HL-60 (cell line): ENCODE measurements around the gene CARD9.

Experiments used
- DNase-seq, 2 experiments: peaks; one replicate each; pipeline ENCODE4 v3.0.0-alpha.2; 2010 to 2020; ENCODE audit warnings: low read depth in 1 of 2, low spot score in 1 of 2
- H3K27ac ChIP-seq: fragments of 250-450 bp; sonication (Bioruptor Pico); replicated peaks from 2 replicates; pipeline ENCODE4 v1.5.1; 2020; ENCODE audit warnings: mild to moderate bottlenecking, moderate library complexity
- H3K27me3 ChIP-seq: fragments of 250-450 bp; sonication (Bioruptor Pico); 2 replicates; pipeline ENCODE4 v1.5.1; 2021; ENCODE audit warnings: mild to moderate bottlenecking, moderate library complexity; ENCODE audit not compliant: insufficient read depth, poor library complexity, severe bottlenecking
- H3K4me3 ChIP-seq: replicated peaks from 2 replicates; pipeline ENCODE4 v1.5.1; 2011; ENCODE audit warnings: mild to moderate bottlenecking, control low read depth, low read length; ENCODE audit not compliant: insufficient read depth
- CTCF ChIP-seq: IDR thresholded peaks from one replicate; pipeline ENCODE4 v1.5.1; 2011; ENCODE audit warnings: low read length, control low read depth, inconsistent platforms; ENCODE audit not compliant: insufficient read depth
- GABPA ChIP-seq: IDR thresholded peaks from 2 replicates; pipeline ENCODE4 v1.6.1; 2012; ENCODE audit warnings: low read depth
- POLR2AphosphoS5 ChIP-seq: IDR thresholded peaks from 2 replicates; pipeline ENCODE4 v1.6.1; 2012; ENCODE audit warnings: low read depth
- REST ChIP-seq: IDR thresholded peaks from 2 replicates; pipeline ENCODE4 v1.6.1; 2012; ENCODE audit warnings: low read depth; ENCODE audit not compliant: insufficient replicate concordance
- SPI1 ChIP-seq: IDR thresholded peaks from 2 replicates; pipeline ENCODE4 v1.6.1; 2012; ENCODE audit warnings: low read depth, mild to moderate bottlenecking, borderline replicate concordance

The CARD9 gene

GRCh38 chr9:136363106-136363948 is 10.1 kb downstream of the CARD9 start, which contains the start of gene DNLZ:
Gene DNLZ, minus strand, starts transcription at chr9:136363744. Its CDS starts 30 bp downstream, at chr9:136363714.
- DNase-seq, result peak; percentile 88 to 95
- H3K27me3 ChIP-seq, result no peaks in the 10 kb centered on the region
- H3K27ac ChIP-seq, result peak within 1 kb of the TSS; percentile 90
- peak within 1 kb of the TSS; percentile 62 for H3K4me3 ChIP-seq
- TF ChIP-seq REST, result peak; percentile 34
- peak; percentile 87 for TF ChIP-seq POLR2AphosphoS5
- peak; percentile 30; the same call in 1 of the 2 replicates for TF ChIP-seq SPI1
- peak; percentile 80 for TF ChIP-seq GABPA
- TF ChIP-seq CTCF, result peak; percentile 58

- TF ChIP-seq REST (no peak), SPI1 (no peak), CTCF (no peak), POLR2AphosphoS5 (no peak), GABPA (no peak)
- no peak overlapping the region for H3K4me3 ChIP-seq
- no peak overlapping the region for H3K27ac ChIP-seq
- DNase-seq, result no peak
- H3K27me3 ChIP-seq, result no peaks in the 10 kb centered on the region
Observed at GRCh38 chr9:136362450-136362784, 11.1 kb downstream of the CARD9 start.

- TF ChIP-seq POLR2AphosphoS5 (no peak), SPI1 (no peak), REST (no peak), GABPA (no peak), CTCF (no peak)
- Histone ChIP-seq H3K27ac (no peak overlapping the region), H3K4me3 (no peak overlapping the region), H3K27me3 (no peaks in the 10 kb centered on the region)
- DNase-seq, result no peak
Observed at GRCh38 chr9:136361754-136362449, 11.6 kb downstream of the CARD9 start.
